Uterus (tissue), 4 donors: ENCODE results near the gene MAD1L1. TPM values are rescaled to one million over a fixed set of nuclear protein-coding genes. Genes with fewer than 3 reads are reported as not detected.

ENCODE experiments used
- DNase-seq, 2 donors: peaks; one replicate each; pipeline ENCODE4 v3.0.0-alpha.2; 2019 to 2020
- H3K27ac ChIP-seq, 2 donors: fragments of 200-600 bp; sonication (generic); 1 replicate in 1 of 2; 2 replicates in 1 of 2; pipeline ENCODE4 v1.5.1; 2016 to 2018
- H3K27me3 ChIP-seq, 2 donors: fragments of 200-600 bp; sonication (generic); one replicate each; pipeline ENCODE4 v1.5.1; 2018 to 2019; ENCODE audit warnings: control low read depth in 1 of 2
- H3K36me3 ChIP-seq, 2 donors: fragments of 200-600 bp; sonication (generic); one replicate each; pipeline ENCODE4 v1.5.1; 2019; ENCODE audit warnings: control low read depth in 1 of 2
- H3K4me1 ChIP-seq, 2 donors: fragments of 200-600 bp; sonication (generic); one replicate each; pipeline ENCODE4 v1.5.1; 2018 to 2019; ENCODE audit warnings: control low read depth in 1 of 2
- H3K4me3 ChIP-seq, 2 donors: fragments of 200-600 bp; sonication (generic); 1 replicate in 1 of 2; 2 replicates in 1 of 2; pipeline ENCODE4 v1.5.1; 2018 to 2019; ENCODE audit warnings: mild to moderate bottlenecking in 1 of 2
- H3K9me3 ChIP-seq, 2 donors: fragments of 200-600 bp; sonication (generic); one replicate each; pipeline ENCODE4 v1.5.1; 2019; ENCODE audit warnings: control low read depth in 1 of 2
- CTCF ChIP-seq, 4 experiments: fragments of 200-600 bp in 2 of 4; fragments of 450-650 bp in 2 of 4; sonication (generic) in 2 of 4; IDR thresholded peaks; one replicate each; pipeline ENCODE4 v1.5.1; 2016 to 2019; ENCODE audit warnings: antibody characterized with exemption in 4 of 4, mild to moderate bottlenecking in 2 of 4, moderate library complexity in 1 of 4
- POLR2A ChIP-seq, 2 donors: fragments of 450-650 bp; IDR thresholded peaks; one replicate each; pipeline ENCODE4 v1.6.1; 2016; ENCODE audit warnings: antibody characterized with exemption in 2 of 2, mild to moderate bottlenecking in 1 of 2, moderate library complexity in 1 of 2
- intact Hi-C: fragments of 100-400 bp; cut with DNase I; formaldehyde crosslinking; loops from one replicate; pipeline ENCODE4 v1.15.1; 2023; ENCODE audit warnings: low total_unique reads
- total RNA-seq, 4 donors: library from RNA; depleted of rRNA in 3 of 4; stranded (reverse); fragments of >200 nt in 3 of 4; gene quantifications; one replicate each; pipeline versions ENCODE4 v1.1.0 to v1.2.4, GENCODE V29; 2014 to 2023
- donor health status: DM: yes; HTN: yes; CAD: no.

Gene MAD1L1
- total RNA-seq, 4 donors from 2014 or later = 13.3 to 37.4 (median 33.1) TPM

DNA sequence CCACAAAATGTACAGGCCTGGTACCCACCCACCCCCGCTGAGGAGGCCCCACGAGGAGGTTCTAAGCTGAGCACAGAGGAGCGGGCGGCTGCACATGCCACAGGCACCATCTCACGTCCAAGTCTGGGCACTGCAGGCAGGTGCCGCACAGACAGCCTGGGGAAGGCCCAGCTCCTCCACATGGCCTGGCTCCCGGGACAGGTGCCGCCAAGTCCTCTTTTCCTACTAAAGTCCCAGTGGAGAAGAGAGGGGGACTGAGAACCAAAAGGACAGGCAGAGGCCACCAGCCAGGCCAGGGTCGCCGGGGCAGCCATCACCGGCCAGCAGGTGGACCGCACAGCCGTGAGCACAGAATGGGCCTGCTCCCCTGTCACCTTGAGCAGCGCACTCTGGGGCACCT, 91.1 kb downstream of the MAD1L1 start:
- Histone ChIP-seq H3K36me3 (no peaks in the 10 kb centered on the region), H3K9me3 (no peaks in the 10 kb centered on the region), H3K27ac (no peak overlapping the region), H3K27me3 (no peaks in the 10 kb centered on the region), H3K4me3 (no peak overlapping the region), H3K4me1 (no peaks in the 10 kb centered on the region)
- DNase-seq = no peak
- TF ChIP-seq CTCF (IDR thresholded peaks at IDR 0.05) = no peak
- no peak for TF ChIP-seq POLR2A (IDR thresholded peaks at IDR 0.05)
- intact Hi-C loops = no loop called here

GRCh38 chr7:2141021-2141410, 91.7 kb downstream of the MAD1L1 start:
- TF ChIP-seq CTCF (IDR thresholded peaks at IDR 0.05) = no peak
- no peak for TF ChIP-seq POLR2A (IDR thresholded peaks at IDR 0.05)
- DNase-seq = no peak
- Histone ChIP-seq H3K4me3 (no peak overlapping the region), H3K36me3 (no peaks in the 10 kb centered on the region), H3K9me3 (no peaks in the 10 kb centered on the region), H3K27ac (no peak overlapping the region), H3K27me3 (no peaks in the 10 kb centered on the region), H3K4me1 (no peaks in the 10 kb centered on the region)
- intact Hi-C loops = no loop called here

DNA sequence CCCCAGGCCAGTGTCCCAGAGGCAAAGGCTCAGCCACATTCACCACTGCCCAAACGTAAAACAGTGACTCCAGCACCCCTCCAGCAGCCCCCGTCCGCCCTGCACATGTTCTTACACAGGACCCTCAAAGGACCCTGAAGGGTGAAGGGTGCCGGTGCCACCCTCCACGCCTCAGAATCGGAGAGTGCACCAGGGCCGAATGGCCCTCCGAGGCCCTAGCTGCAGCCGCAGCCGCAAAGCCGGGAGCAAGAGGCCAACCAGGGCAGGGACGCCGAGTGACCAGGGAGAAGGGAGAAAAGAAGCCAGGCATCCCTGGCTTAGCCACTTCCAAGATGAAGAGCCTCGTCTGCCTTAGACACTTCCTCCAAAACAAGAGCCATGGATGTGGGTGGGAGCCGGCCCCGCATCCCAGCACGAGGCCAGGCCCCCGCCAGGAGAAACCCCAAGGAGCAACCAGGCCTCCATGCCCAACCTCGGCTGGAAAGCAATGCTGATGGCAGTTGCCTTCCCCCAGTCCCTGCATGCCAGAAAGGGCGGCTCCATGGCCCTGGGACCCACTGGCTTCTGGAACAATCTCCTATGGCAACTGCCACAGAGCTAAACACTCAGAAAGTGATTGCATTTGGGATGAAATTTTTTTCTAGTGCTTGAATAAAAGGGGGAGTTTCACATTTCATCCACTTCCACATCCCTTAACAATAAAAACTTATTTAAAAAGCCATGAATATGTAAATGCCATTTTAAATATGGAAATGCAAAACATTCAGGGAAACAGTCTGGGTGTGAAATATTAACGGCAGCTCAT, 92.3 kb downstream of the MAD1L1 start:
- no peaks in the 10 kb centered on the region for H3K9me3 ChIP-seq
- DNase-seq = no peak

DNA sequence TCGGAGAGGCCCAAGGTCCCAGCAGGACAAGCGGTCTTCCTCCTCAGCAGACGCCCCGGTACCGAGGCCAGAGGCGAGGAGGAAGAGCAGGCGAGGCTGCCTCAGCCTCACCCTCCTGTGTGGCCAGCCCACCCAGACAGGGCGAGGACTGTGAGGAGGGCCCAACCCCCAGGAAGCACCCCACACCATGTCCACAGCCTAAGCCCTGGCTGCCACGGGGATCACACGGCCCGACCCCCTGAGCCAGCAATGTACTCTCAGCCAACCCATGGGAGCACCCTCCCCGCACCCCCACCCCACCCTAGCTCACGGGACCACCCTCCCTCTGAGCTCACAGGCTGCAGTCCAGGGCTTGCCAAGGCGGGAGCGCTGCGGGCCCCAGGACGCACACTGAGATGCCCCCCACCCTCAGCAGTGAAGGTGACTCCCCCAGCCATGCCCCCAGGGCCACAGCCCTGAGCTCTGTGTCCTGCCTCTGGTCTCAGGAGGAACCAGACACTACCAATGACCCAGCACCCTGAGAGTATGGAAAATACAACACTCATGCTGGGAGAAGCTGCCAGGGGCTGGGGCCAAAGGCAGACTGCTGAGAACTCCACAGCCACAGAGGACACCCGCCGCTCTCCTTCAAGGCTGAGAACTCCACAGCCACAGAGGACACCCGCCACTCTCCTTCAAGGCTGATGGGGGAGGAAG, 93.6 kb downstream of the MAD1L1 start:
- intact Hi-C loops = no loop called here
- DNase-seq = no peak
- H3K9me3 ChIP-seq = no peaks in the 10 kb centered on the region
- TF ChIP-seq CTCF (IDR thresholded peaks at IDR 0.05) (no peak), POLR2A (IDR thresholded peaks at IDR 0.05) (no peak)
- H3K4me3 ChIP-seq = no peak overlapping the region
- H3K4me1 ChIP-seq = no peaks in the 10 kb centered on the region
- no peaks in the 10 kb centered on the region for H3K36me3 ChIP-seq
- H3K27ac ChIP-seq = no peak overlapping the region
- H3K27me3 ChIP-seq = no peaks in the 10 kb centered on the region

More for the DNA sequence above, 92.3 kb downstream of the MAD1L1 start:
- no peaks in the 10 kb centered on the region for H3K4me1 ChIP-seq
- no peak overlapping the region for H3K27ac ChIP-seq
- no peaks in the 10 kb centered on the region for H3K36me3 ChIP-seq
- no peak overlapping the region for H3K4me3 ChIP-seq
- intact Hi-C loops = no loop called here
- no peaks in the 10 kb centered on the region for H3K27me3 ChIP-seq
- TF ChIP-seq CTCF (IDR thresholded peaks at IDR 0.05) (no peak), POLR2A (IDR thresholded peaks at IDR 0.05) (no peak)

DNA sequence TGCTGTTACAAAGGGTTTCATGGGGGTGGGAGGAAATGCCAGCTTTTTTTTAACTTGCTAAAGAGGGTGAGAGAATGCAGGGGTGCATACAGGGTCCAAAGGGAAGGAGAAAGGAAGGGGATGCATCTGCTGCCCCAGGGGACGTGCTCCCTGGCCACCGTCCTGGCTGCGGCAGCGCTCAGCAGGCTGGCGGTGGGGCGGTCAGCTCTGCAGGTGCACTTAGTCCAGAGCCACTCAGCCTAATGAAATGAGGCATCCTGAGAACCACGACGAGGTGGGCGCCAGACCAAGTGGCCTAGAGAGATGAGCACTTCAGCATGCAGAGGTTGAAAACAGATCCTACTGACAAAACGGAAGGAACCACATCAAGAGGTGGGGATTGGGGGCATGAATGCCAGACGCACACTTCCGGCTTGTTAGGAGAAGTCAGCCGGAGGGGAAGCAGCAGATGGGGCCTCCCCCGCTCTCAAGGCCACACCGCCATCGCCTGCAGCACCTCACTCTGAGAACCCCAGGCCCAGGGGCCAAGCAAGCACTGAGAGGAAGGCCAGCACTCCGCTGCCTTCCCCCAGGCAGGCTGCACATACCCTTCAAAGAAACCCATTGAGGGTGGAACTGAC, 94.5 kb downstream of the MAD1L1 start:
- Histone ChIP-seq H3K27me3 (no peaks in the 10 kb centered on the region), H3K27ac (no peak overlapping the region), H3K4me3 (no peak overlapping the region), H3K36me3 (no peaks in the 10 kb centered on the region), H3K4me1 (no peaks in the 10 kb centered on the region), H3K9me3 (no peaks in the 10 kb centered on the region)
- no peak for DNase-seq
- TF ChIP-seq CTCF (IDR thresholded peaks at IDR 0.05) (no peak), POLR2A (IDR thresholded peaks at IDR 0.05) (no peak)
- intact Hi-C loops = no loop called here
